ENCODE measurements around the gene SLC35E4.

GRCh38 chr22:30612789-30613188 is 22.8 kb upstream of the SLC35E4 start:
- no peak for TF ChIP-seq GATA3 (IDR thresholded peaks at IDR 0.05; ENCODE audit: low read depth, low read length)
- no peak for TF ChIP-seq GATA2 (IDR thresholded peaks at IDR 0.05; ENCODE audit: low read depth, low read length)

All from SH-SY5Y (cell line).